Measurements from ENCODE around the gene FCHSD2.
"Not testable (repeated sequence)": the region's sequence is repeated elsewhere in the genome, so short reads cannot be mapped to it uniquely, and the experiment has no call there.

FCHSD2 gene

DNA sequence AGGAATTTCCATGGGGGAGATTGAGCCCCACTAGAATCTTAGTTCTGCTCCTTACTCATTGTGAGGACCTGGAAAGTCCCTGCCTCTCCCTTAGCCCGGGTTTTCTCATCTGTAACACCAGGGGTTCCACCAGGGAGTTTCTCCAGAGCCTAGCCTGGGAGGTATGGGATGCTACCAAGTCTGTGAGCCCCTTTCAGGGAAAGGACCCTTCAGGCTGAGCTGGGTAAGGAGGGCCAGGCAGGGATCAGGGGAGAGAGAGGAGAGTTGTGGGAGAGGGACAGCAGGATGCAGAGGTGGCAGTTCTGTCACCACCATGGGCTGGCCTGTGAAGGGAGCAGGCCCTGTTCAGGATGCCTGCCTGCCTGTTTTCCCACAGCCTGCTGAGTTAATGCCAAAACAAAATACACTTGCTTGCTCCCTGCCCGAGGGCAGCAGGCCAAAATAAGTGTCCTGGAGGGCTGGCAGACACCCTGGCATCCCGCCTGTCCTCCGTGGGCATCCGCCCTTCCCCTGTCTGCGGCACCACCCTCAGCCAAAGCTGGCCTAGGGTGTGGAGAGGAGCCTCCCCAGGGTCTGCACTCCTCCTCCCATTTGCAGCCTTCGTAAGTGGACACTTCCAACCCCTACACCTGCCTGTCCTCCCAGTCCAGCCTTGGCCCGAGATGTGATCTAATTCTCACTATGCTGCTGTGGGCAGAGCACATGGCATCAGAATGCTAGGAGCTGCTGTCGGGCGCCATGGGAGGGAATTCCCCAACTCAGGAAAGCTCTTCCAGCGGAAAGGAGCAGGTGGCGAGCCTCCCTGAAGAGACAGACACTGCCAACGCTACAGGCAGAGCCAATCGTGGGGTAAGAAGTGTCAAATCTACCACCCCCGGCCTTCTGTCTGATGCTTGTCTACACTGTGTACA lies 5.9 kb upstream of the FCHSD2 start:
- no peak for DNase-seq

DNA sequence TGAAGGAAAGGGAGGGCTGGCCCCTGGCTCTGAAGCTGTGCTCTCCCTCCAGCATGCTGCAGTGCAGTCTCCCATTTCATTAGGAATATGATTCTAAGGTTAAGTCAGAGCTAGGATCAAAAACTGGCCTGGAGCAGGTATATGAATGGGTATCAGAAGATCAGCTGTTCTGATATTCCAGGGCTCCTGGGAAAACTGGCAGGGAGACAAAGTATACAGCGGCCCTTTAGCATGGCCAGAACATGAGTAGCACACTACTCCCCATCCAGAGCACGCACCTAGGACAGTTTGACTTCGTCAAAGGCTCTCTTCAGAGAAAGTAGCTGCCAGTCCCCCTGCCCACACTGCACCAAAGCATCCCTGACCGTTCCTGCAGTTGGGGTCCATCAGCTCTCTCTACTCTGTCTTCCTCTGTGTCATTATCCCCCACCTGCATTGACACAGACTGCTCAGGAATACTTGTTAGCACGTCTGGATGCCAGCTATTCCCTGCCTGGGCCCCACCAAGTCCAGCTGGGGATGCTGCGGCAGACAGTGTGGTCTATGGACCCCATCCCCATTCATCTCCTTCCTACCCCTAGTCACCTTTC lies 4.0 kb upstream of the FCHSD2 start:
- no peak for DNase-seq

DNA sequence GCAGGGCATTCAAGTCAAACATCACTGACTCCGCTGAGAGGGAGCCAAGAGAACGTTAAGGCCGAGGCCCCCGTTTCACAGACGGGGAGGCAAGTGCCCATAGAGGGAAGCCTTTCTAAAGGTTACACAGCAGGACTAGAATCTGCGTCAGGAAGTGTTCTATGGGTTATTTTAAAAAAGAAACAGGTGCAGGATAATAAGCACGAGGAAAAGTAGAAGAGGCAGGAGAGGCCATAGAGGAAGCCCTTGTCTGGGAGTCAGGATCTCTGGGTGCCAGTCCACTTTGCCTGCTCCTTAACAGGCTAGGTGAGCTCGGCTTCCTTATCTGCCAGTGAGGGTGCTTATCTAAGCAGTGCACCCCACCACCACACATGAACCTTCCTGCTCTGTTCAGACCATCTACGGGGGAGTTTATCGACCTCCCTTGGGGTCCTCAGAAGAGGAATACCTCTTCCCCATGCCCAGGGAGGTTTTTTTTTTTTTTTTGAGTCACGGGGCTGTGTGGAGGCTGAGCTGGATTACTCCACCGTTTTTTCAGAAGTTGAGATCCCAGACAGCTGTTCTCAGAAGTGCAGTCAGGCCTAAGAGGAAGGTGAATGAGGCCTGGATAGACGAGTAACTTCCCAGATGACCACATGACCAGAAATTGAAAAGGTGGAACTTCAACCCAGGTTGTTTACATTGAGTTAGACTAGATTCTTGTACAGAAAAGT lies 1.2 kb upstream of the FCHSD2 start:
- no peak for DNase-seq

DNA sequence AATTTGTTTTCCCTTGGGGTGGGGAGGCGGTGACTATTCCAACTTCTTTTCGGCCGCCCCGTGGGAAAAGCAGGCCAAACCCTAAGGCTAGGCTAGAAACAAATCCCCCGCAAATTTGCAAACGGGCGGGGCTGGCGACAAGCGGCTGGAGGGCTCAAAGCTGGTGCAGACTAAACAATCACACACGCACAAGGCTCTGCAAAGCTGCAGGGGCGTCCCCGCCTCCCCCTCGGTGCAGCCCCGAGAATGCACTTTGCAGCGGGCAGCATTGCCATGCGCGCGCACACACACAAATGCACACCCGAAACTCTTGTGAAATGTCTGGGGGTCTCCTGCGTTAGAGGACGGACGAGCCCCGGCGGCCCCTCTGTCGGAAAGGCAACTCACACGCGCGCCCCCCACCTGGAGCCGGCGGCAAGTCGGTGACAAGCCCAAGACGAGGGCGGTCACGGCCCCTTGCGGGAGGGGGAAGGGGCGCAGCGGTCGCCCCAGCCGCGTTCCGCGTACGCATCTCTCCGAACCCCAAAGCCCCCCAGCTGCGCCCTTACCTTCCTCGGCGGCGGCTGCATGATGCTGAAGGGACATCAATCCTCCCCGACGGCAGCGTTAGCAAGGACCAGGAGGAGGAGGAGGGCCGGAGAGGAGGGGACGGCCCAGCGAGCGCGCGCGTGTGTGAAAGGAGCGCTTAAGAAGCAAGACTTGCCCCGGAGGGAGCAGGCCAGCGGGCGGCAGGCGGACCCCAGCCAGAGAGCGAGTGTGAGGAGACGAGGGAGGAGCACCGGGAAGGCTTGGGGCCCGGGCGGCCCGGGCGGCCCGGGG lies 600 bp downstream of the FCHSD2 start:
- DNase-seq: no peak

DNA sequence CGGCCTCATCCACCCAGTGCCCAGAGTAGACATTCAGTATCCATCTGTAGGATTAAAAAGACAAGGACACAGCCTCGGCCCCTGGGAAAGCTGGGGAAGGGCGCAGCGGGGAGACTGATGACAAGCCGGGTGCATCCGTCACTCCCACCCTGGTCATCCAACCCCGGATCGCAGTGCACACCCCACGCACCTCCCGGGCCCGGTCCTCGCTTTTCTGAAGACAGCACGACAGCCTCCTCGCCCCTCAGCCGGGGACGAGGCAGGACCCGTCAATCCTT lies 1.1 kb downstream of the FCHSD2 start:
- no peak for DNase-seq

DNA sequence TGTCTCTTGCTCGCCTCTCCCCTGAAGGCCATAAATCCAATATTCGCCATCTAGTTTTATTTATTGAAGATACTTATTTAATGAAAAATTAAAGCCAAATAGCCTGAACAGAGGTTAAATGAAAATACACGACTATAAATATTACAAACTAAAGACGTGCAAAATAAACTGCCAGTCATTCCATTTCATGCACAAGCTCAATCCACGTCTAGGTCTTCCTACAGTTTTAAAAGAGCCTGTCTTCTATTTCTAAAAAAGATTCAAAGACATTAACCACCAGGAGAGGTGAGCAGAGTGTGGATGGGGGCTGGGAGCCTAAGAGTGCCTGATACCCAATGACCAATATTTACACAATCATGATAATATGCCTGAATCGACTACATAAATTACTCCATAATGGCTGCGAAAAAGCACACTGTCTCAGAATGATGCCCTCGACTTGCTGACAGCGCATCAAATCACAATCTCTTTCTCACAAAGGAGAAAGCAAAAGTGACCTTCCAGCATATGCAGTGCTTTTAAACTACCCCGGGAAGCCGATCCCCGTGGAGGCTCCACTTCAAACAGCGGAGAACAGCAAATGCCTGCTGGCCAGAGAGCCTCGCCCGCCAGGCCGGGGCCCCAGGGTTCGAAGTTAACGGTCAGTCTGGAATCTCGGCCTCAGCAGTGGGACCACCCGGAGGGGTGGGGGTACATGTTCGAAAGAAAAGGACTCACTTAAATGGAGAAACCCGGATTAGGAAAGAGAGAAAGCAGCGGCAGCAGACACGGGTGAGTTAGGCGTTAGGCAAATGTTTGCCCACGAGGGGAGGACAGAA lies 1.7 kb downstream of the FCHSD2 start:
- DNase-seq: no peak

DNA sequence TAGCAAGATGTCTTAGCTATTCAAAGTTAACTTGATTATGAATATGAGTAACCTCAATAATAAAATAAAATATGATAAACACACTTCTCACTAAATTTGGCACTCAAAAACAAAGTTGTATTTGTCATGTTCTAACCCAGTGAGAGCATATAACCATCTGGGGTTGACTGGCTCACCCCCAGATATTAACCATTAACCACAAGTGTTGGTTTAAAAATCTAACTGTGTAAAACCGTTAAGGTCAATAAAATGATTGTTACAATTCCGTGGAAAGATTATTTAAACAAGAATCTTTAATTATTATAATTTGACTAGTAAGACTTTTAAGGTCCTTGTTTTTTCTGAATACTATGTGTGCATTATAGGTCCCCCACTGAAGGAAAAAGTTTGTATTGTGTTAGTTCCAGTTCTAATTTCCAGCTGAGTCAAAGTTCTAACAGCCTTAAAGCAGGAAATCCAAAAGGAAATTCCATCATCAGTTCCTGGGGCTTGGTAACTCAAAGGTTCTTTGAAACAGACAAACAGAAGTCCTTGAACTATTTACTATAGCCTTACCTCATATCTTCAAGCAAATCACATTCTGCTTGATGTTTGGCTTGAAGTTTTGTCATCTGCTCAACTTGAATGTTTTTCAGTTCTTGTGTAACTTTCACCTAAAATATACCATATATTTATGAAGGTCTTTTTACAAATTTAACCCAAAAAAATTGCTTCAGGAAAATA lies 2.5 kb downstream of the FCHSD2 start:
- DNase-seq: no peak

DNA sequence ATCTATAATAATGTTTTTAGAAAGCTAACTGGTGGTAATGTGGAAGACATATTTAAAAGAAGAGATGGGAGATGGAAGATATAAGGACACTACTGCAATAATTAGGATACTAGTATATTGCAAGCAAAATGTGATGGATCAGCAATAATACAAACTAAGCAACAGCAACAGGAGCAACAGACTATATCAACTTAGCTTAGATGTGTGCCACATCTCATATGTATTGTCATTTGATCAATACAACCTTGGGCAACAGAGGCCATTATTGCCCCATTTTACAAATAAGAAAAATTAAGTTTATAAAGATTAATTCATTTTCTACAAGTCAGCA lies 4.2 kb downstream of the FCHSD2 start:
- no peak for DNase-seq

DNA sequence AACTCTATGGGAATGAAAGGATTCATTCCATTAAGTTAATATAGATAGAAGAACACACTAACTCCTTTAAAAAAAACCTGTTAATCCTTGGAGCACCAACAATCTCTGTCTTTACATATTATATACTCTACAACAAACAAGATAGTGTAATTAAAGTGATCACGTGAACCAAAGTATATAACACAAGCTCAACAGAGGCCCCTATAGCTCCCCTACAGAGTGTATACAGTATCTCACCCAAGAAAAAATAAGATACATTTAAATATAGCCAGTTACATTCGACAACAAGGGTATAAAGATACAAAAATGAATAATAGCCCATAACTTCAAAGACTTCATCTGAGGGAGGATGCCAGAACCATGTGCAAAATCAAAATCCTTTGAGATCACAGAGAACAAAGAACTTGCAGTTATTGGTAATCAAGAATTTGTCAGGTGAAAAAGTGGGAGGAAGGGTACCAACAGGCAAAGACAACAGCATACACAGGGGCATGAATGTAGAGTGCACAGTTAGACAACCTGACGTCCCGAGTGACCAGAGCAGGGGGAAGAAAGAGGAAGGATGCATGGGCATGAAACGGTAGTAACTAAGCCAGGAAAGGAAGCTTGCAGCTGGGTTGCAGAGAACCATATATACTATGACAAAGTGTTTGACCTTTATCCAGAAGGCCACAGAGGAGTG lies 4.7 kb downstream of the FCHSD2 start:
- DNase-seq: no peak

DNA sequence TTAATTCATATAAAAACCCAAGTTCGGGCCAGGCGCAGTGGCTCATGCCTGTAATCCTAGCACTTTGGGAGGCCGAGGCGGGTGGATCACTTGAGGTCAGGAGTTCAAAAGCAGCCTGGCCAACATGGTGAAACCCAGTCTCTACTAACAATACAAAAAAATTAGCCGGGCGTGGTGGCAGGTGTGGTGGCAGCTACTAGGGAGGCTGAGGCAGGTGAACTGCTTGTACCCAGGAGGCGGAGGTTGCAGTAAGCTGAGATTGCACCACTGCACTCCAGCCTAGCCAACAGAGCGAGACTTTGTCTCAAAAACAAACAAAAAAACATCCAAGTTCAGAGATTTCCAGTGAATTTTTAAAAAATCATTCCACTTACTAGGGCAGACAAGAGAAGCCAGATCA lies 5.4 kb downstream of the FCHSD2 start:
- DNase-seq: not testable (repeated sequence)

DNA sequence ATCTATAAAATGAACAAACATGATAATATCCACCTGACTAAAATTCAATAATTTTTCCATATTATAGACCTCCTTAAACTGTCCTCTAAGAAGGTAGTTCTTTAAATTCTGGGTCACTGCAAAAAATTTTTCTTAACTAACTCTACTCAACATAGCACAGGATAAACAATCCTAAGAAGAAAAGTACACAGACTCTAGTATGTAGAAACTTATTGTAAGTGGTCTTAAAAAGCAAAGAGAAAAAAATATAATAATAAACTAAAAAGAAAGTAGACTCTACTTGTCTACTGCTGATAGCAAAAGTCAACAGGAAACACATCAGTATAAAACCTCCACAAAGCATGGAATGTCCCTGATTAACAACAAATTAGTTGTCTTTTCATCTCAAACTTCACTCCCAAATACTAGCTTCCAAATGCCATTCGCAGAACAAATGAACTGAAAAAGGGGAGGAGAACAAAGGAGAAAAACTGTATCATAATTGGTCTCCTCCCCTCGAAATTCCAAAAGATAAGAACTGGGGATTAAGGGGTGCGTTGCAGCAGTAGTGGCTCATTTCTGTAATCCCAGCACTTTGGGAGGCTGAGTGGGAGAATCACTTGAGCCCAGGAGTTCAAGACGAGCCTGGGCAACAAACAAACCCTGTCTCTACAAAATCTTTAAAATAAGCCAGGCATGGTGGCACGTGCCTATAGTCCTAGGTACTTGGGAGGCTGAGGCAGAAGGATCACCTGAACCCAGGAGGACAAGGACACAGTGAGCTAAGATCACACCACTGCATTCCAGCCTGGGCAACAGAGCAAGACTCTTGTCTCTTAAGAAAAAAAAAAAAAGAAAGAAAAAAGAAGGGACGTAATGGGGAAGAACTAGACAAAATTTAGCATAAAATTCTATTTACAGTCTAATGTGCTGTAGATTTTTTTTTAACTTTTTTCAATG lies 6.5 kb downstream of the FCHSD2 start:
- no peak for DNase-seq

DNA sequence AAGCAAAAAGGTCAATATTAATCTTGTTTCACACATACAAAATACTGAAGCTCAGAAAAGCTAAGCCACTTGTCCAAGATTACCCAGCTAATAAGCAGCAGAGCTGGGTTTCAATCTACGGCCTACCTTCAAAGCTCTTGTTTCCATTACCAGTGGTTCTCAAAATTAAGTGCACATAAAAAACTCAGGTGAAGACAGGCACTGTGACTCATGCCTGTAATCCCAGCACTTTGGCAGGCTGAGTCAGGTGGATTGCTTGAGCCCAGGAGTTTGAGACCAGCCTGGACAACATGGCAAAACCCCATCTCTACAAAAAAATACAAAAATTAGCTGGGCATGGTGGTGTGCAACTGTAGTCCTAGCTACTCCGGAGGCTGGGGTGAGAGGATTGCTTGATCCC lies 9.8 kb downstream of the FCHSD2 start:
- not testable (repeated sequence) for DNase-seq

DNA sequence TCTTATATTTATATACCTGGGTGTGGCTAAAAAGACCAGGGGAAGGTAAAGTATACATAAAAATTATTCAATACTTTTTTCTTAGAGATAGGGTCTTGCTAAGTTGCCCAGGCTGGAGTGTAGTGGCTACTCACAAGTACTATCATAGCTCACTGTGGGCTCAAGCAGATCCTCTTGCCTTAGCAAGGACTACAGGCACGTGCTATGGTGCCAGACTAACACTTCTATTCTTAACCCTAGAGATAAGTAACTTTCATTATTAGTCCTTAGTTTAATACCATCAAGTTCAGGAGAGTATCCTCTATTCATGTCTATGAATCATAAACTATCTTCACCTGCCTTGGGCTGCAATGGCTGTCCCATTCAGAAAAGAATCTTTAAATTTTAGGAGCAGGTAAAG lies 11.9 kb downstream of the FCHSD2 start:
- DNase-seq: no peak

DNA sequence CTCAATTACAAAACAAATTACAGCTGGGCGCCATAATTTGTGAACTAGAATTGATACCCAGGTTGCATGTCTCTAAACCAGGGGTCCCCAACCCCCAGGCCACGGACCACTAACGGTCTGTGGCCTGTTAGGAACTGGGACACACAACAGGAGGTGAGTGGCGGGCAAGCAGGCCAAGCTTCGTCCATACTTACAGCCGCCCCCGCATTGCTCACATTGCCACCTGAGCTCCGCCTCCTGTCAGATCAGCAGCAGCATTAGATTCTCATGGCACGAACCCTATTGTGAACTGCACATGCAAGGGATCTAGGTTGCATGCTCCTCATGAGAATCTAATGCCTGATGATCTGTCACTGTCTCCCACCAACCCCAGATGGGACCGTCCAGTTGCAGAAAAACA lies 12.9 kb downstream of the FCHSD2 start:
- DNase-seq: no peak

DNA sequence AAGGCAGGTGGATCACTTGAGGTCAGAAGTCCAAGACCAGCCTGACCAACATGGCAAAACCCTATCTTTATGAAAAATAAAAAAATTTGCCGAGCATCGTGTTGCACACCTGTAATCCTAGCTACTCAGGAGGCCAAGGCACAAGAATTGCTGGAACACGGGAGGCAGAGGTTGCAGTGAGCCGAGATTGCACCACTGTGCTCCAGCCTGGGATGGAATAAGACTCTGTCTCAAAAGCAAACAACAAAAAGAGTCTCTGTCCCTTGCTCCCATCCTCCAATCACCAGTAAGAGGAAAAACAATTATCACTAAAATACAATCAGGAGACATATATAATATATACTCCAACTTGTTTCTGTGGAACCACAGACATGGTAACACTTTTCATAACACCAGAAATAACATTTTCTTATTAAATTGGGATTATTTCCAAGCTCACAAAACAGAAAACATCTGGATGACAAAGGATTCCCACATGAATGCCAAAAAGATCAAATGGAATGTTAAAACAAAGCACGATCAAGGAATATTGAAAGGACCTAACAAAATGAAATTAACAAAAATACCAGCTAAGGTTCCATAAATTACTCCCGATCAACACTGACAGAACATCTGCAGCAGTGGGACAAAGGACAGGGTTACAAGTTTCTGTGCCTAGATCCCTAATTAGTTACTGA lies 15.2 kb downstream of the FCHSD2 start:
- DNase-seq: no peak

DNA sequence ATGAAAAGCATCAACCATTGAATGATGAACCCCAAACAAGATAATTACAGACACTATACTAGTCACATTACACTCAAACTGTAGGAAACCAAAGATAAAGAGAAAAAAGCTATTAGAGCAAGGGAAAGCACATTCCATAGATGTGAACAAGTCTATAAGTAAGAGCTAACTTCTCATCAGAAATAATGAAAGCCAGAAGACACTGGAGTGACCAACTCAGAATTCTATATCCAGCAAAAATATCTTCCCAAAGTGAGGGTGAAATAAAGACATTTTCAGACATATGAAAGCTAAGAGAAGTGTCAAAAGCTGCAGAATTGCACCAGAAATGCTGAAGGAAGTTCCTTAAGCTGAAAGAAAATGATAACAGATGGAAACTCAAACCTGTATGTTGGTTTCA lies 17.3 kb downstream of the FCHSD2 start:
- no peak for DNase-seq

DNA sequence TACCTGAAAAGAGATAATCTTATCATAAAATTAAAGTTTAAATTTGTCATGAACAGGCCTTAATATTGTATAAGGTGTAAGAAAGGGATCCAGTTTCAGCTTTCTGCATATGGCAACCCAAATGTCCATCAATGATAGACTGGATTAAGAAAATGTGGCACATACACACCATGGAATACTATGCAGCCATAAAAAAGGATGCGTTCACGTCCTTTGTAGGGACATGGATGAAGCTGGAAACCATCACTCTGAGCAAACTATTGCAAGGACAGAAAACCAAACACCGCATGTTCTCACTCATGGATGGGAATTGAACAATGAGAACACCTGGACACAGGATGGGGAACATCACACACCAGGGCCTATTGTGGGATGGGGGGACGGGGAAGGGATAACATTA lies 18.2 kb downstream of the FCHSD2 start:
- DNase-seq: not testable (repeated sequence)

DNA sequence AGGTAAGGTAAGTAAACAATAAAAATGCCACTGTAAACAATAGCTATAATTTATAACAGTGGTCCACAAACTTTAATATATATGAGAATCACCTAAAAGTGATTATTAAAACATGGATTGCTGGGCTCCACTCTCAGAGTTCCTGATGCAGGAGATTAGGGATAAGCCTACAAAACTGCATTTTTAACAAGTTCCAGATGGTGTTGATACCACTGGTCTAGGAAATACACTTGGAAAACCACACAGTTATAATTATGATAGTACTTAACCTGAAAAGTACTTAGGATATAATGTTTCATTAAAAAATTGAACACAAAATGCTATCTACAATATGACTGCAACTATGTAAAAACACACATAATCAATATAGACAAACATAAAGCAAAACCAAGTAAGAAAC lies 20.4 kb downstream of the FCHSD2 start:
- DNase-seq: no peak

DNA sequence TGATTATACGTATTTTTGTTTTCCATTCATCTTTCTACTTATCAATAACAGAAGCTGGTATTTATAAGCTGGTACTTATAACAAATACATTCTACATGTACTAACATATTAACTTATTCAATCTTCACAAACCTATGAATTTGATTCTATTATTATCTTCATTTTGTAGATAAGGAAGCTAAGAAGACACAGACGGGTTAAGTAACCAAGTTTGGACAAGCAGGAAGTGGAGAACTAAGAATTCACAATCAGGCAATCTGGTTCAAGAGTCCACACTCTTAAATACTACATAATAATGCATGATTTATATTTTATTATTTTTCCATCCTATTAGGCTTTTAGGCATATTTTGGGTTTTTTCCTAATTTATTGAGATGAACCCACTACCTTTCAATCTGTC lies 25.0 kb downstream of the FCHSD2 start:
- no peak for DNase-seq

DNA sequence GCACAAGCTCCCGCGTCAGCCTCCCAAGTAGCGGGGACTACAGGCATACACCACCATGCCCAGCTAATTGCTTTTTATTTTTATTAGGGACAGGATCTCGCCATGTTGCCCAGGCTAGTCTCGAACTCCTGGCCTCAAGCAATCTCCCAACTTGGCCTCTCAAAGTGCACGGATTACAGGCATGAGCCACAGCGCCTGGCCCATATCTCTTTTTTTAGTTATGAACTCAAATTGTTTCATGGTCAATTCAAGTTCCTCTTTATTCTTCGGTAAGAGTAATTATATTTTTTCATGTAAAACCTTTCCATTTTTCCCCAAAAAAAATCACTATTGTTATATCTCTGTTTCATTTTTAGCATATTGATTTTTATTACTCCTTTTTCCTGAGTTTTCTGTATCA lies 25.5 kb downstream of the FCHSD2 start:
- DNase-seq: no peak
